ENCODE results near the gene TENT5A.

Gene TENT5A

DNA sequence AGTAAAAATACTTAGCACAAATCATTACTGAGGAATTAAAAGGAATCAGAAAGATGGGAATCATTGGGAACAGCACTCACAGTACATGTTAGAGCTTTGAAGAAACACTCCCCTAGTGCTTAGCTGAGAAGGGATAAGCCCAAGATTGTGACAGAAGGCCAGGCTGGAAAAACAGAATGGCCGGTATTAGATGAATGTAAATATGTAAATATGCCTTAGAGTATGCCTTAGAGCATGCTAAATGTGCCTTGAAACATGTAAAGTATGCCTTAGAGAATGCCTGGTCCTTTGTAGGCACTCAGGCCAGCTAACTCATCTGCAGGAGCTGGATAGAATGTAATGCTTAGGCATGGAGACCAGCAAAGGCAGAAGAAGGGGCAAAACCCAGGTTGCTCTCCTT, 10.6 kb upstream of the TENT5A start:
- Histone ChIP-seq H3K36me3 (ENCODE audit: control insufficient read depth, insufficient read depth, low read length) (no peaks in the 10 kb centered on the region), H3K9me3 (ENCODE audit: control insufficient read depth, low read length) (no peaks in the 10 kb centered on the region), H3K4me1 (ENCODE audit: control insufficient read depth, insufficient read depth, low read length, poor library complexity, severe bottlenecking) (no peaks in the 10 kb centered on the region), H3K27ac (ENCODE audit: insufficient read depth, low read length, poor library complexity, severe bottlenecking) (no peak overlapping the region), H3K4me3 (ENCODE audit: insufficient read depth, low read depth, low read length, poor library complexity, severe bottlenecking) (no peak overlapping the region), H3K27me3 (replicated peaks; ENCODE audit: control insufficient read depth, insufficient read depth, low read length, poor library complexity, severe bottlenecking) (no peaks in the 10 kb centered on the region)
- no peak for DNase-seq

- H3K36me3 ChIP-seq (ENCODE audit: control insufficient read depth, insufficient read depth, low read length), result no peaks in the 10 kb centered on the region
These were observed 10.1 kb upstream of the TENT5A start for GRCh38 chr6:81762606-81763005.

DNA sequence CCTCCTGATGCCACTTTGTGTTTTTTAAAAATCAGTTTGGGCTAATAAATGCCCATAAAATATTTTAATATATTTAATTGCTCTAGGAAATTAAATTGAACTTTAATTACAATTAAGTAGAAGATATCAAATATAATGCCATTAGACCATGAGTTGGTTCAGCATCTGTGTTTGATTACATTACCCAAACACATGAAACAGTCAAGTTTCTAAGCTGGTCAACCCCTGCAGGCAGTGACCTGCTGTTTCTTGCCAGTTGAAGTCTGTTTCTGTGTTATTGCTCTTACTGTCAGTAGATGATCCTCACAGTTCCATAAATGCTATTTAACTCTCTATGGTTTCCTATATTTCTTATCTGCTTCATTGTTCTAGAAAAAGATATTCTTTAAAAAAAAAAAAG, 9.7 kb upstream of the TENT5A start:
- Histone ChIP-seq H3K4me1 (ENCODE audit: control insufficient read depth, insufficient read depth, low read length, poor library complexity, severe bottlenecking) (no peaks in the 10 kb centered on the region), H3K9me3 (ENCODE audit: control insufficient read depth, low read length) (no peaks in the 10 kb centered on the region), H3K36me3 (ENCODE audit: control insufficient read depth, insufficient read depth, low read length) (no peaks in the 10 kb centered on the region), H3K27ac (ENCODE audit: insufficient read depth, low read length, poor library complexity, severe bottlenecking) (no peak overlapping the region), H3K4me3 (ENCODE audit: insufficient read depth, low read depth, low read length, poor library complexity, severe bottlenecking) (no peak overlapping the region), H3K27me3 (replicated peaks; ENCODE audit: control insufficient read depth, insufficient read depth, low read length, poor library complexity, severe bottlenecking) (no peaks in the 10 kb centered on the region)
- no peak for DNase-seq

More at GRCh38 chr6:81762606-81763005, 10.1 kb upstream of the TENT5A start:
- no peak for DNase-seq
- Histone ChIP-seq H3K27ac (ENCODE audit: insufficient read depth, low read length, poor library complexity, severe bottlenecking) (no peak overlapping the region), H3K9me3 (ENCODE audit: control insufficient read depth, low read length) (no peaks in the 10 kb centered on the region), H3K27me3 (replicated peaks; ENCODE audit: control insufficient read depth, insufficient read depth, low read length, poor library complexity, severe bottlenecking) (no peaks in the 10 kb centered on the region), H3K4me3 (ENCODE audit: insufficient read depth, low read depth, low read length, poor library complexity, severe bottlenecking) (no peak overlapping the region), H3K4me1 (ENCODE audit: control insufficient read depth, insufficient read depth, low read length, poor library complexity, severe bottlenecking) (no peaks in the 10 kb centered on the region)

DNA sequence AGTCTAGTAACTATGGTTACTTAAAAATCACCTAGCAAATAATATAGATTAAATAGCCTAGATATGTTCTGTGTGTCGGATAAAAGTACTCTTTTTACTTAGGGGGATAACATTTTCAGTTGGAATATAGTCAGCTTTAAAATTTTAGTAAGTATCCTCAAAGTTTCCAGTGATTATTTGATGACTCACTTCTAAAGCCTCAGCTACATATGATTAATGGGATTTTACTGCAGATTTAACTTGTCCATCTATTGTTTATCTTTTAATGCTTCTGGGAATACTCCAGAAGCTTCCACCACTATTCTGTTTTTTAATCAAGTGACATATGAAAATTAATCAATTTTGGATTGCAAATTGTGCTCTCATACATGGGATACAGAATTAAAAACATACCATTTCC, 8.7 kb upstream of the TENT5A start:
- H3K27ac ChIP-seq (ENCODE audit: insufficient read depth, low read length, poor library complexity, severe bottlenecking), result no peak overlapping the region
- no peaks in the 10 kb centered on the region for H3K36me3 ChIP-seq (ENCODE audit: control insufficient read depth, insufficient read depth, low read length)
- no peaks in the 10 kb centered on the region for H3K27me3 ChIP-seq (replicated peaks; ENCODE audit: control insufficient read depth, insufficient read depth, low read length, poor library complexity, severe bottlenecking)
- H3K4me3 ChIP-seq (ENCODE audit: insufficient read depth, low read depth, low read length, poor library complexity, severe bottlenecking), result no peak overlapping the region
- H3K9me3 ChIP-seq (ENCODE audit: control insufficient read depth, low read length), result no peaks in the 10 kb centered on the region
- no peak for DNase-seq
- H3K4me1 ChIP-seq (ENCODE audit: control insufficient read depth, insufficient read depth, low read length, poor library complexity, severe bottlenecking), result no peaks in the 10 kb centered on the region

DNA sequence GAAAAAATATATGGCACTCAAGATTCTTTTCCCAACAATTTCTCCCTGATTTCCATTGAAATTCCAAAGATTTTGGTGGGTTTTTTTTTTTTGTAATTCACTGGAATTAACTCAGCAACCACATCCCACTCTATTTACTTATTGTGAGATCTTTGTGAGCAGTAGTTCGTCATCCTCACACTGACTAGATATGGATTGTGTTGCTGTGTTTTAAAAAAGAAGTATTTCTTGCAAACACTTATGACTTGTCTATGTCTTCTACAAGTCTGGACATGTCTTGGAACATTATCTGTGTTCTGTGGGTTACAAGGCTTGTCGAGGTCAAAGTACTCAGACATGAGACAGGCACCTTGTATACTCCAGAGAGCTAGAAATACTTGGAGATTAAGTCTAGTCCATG, 7.3 kb upstream of the TENT5A start:
- no peaks in the 10 kb centered on the region for H3K9me3 ChIP-seq (ENCODE audit: control insufficient read depth, low read length)
- no peaks in the 10 kb centered on the region for H3K36me3 ChIP-seq (ENCODE audit: control insufficient read depth, insufficient read depth, low read length)
- no peak for DNase-seq
- no peak overlapping the region for H3K4me3 ChIP-seq (ENCODE audit: insufficient read depth, low read depth, low read length, poor library complexity, severe bottlenecking)
- no peak overlapping the region for H3K27ac ChIP-seq (ENCODE audit: insufficient read depth, low read length, poor library complexity, severe bottlenecking)
- H3K27me3 ChIP-seq (replicated peaks; ENCODE audit: control insufficient read depth, insufficient read depth, low read length, poor library complexity, severe bottlenecking), result no peaks in the 10 kb centered on the region
- H3K4me1 ChIP-seq (ENCODE audit: control insufficient read depth, insufficient read depth, low read length, poor library complexity, severe bottlenecking), result no peaks in the 10 kb centered on the region

- DNase-seq, result no peak
- Histone ChIP-seq H3K4me3 (ENCODE audit: insufficient read depth, low read depth, low read length, poor library complexity, severe bottlenecking) (no peak overlapping the region), H3K36me3 (ENCODE audit: control insufficient read depth, insufficient read depth, low read length) (no peaks in the 10 kb centered on the region), H3K27ac (ENCODE audit: insufficient read depth, low read length, poor library complexity, severe bottlenecking) (no peak overlapping the region), H3K9me3 (ENCODE audit: control insufficient read depth, low read length) (no peaks in the 10 kb centered on the region), H3K27me3 (replicated peaks; ENCODE audit: control insufficient read depth, insufficient read depth, low read length, poor library complexity, severe bottlenecking) (no peaks in the 10 kb centered on the region), H3K4me1 (ENCODE audit: control insufficient read depth, insufficient read depth, low read length, poor library complexity, severe bottlenecking) (no peaks in the 10 kb centered on the region)
These were observed 5.7 kb upstream of the TENT5A start for GRCh38 chr6:81758221-81758620.

GRCh38 chr6:81756690-81757089, 4.2 kb upstream of the TENT5A start:
- H3K9me3 ChIP-seq (ENCODE audit: control insufficient read depth, low read length), result no peaks in the 10 kb centered on the region
- no peaks in the 10 kb centered on the region for H3K27me3 ChIP-seq (replicated peaks; ENCODE audit: control insufficient read depth, insufficient read depth, low read length, poor library complexity, severe bottlenecking)
- H3K4me1 ChIP-seq (ENCODE audit: control insufficient read depth, insufficient read depth, low read length, poor library complexity, severe bottlenecking), result no peaks in the 10 kb centered on the region
- no peak overlapping the region for H3K27ac ChIP-seq (ENCODE audit: insufficient read depth, low read length, poor library complexity, severe bottlenecking)
- no peak overlapping the region for H3K4me3 ChIP-seq (ENCODE audit: insufficient read depth, low read depth, low read length, poor library complexity, severe bottlenecking)
- no peaks in the 10 kb centered on the region for H3K36me3 ChIP-seq (ENCODE audit: control insufficient read depth, insufficient read depth, low read length)
- no peak for DNase-seq

DNA sequence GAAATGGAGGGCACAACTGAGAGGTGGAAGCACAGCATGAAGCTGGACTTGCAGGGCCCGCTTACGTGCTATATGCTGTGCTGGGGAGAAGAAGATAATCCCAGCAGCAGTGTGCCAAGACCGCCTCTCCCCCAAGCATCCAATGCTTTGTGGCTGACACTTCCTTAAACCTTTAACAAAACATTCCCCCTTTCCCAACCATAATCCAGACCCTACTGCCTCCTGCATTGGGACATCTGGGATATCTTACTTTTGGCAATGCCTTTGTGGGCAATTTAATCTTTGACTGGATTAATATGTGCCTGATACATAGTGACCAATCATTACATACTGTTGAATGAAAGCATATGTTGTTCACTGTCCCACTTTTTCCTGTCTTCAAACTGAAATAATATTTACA, 3.1 kb upstream of the TENT5A start:
- H3K27ac ChIP-seq (ENCODE audit: insufficient read depth, low read length, poor library complexity, severe bottlenecking), result no peak overlapping the region
- H3K4me1 ChIP-seq (ENCODE audit: control insufficient read depth, insufficient read depth, low read length, poor library complexity, severe bottlenecking), result peaks cover 7% of the 10 kb centered on the region
- no peaks in the 10 kb centered on the region for H3K36me3 ChIP-seq (ENCODE audit: control insufficient read depth, insufficient read depth, low read length)

DNA sequence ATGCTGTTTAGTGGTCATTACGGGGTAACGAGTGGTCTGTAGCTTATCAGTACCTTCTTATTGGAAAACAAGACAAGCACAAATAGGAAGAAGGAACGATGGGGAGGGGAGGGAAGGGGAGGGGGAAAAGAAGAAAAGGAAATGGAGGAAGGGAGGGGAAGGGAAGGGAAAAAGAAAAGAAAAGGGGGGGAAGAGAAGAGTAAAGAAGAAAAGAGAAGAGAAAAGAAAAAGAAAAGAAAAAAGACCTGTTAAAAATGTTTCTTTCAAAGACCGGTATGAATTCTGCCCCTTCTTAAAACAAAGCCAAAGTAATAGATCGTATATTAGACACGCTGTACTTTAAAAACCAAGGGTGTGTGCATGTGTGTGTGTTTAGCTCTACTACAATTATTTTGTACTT, 2.4 kb upstream of the TENT5A start:
- Histone ChIP-seq H3K36me3 (ENCODE audit: control insufficient read depth, insufficient read depth, low read length) (no peaks in the 10 kb centered on the region), H3K4me1 (ENCODE audit: control insufficient read depth, insufficient read depth, low read length, poor library complexity, severe bottlenecking) (peaks cover 13% of the 10 kb centered on the region), H3K4me3 (ENCODE audit: insufficient read depth, low read depth, low read length, poor library complexity, severe bottlenecking) (no peak overlapping the region), H3K9me3 (ENCODE audit: control insufficient read depth, low read length) (no peaks in the 10 kb centered on the region), H3K27ac (ENCODE audit: insufficient read depth, low read length, poor library complexity, severe bottlenecking) (no peak overlapping the region), H3K27me3 (replicated peaks; ENCODE audit: control insufficient read depth, insufficient read depth, low read length, poor library complexity, severe bottlenecking) (no peaks in the 10 kb centered on the region)
- DNase-seq, result no peak

More for the DNA sequence above, 3.1 kb upstream of the TENT5A start:
- Histone ChIP-seq H3K4me3 (ENCODE audit: insufficient read depth, low read depth, low read length, poor library complexity, severe bottlenecking) (no peak overlapping the region), H3K9me3 (ENCODE audit: control insufficient read depth, low read length) (no peaks in the 10 kb centered on the region), H3K27me3 (replicated peaks; ENCODE audit: control insufficient read depth, insufficient read depth, low read length, poor library complexity, severe bottlenecking) (no peaks in the 10 kb centered on the region)
- DNase-seq, result no peak

- H3K9me3 ChIP-seq (ENCODE audit: control insufficient read depth, low read length), result no peaks in the 10 kb centered on the region
- H3K4me3 ChIP-seq (ENCODE audit: insufficient read depth, low read depth, low read length, poor library complexity, severe bottlenecking), result peak overlapping the region; percentile 95
- no peaks in the 10 kb centered on the region for H3K27me3 ChIP-seq (replicated peaks; ENCODE audit: control insufficient read depth, insufficient read depth, low read length, poor library complexity, severe bottlenecking)
- peak; percentile 57 to 65 (median 60) for DNase-seq
- peak overlapping the region; percentile 75 for H3K27ac ChIP-seq (ENCODE audit: insufficient read depth, low read length, poor library complexity, severe bottlenecking)
- H3K36me3 ChIP-seq (ENCODE audit: control insufficient read depth, insufficient read depth, low read length), result no peaks in the 10 kb centered on the region
- H3K4me1 ChIP-seq (ENCODE audit: control insufficient read depth, insufficient read depth, low read length, poor library complexity, severe bottlenecking), result peaks cover 14% of the 10 kb centered on the region
These were observed 1.5 kb upstream of the TENT5A start for GRCh38 chr6:81753711-81754577.
